A673 (cell line): ENCODE data around the gene FUT8. TPM values are rescaled to one million over a fixed set of nuclear protein-coding genes. Genes with fewer than 3 reads are reported as not detected.

ENCODE experiments used
- BruUV-seq: library from RNA; stranded (reverse); fragments of 400-500 nt; replicated peaks from 2 replicates; lab custom pipeline; 2021; lab: Mats Ljungman, UMichigan
- CTCF ChIA-PET: fragments of 300-600 bp; sonication (Branson Sonifier 250); formaldehyde crosslinking; loops from one replicate; lab custom pipeline; 2022; ENCODE audit warnings: antibody characterized with exemption; lab: Charles Lee
- POLR2A ChIA-PET: fragments of 300-600 bp; sonication (Branson Sonifier 250); formaldehyde crosslinking; loops from one replicate; lab custom pipeline; 2022; ENCODE audit warnings: antibody characterized with exemption; ENCODE audit not compliant: low non-redundant PET; lab: Charles Lee
- DNase-seq: peaks from one replicate; pipeline ENCODE4 v3.0.0-alpha.2; 2015; ENCODE audit warnings: low spot score
- H3K27ac ChIP-seq: fragments of 200-600 bp; sonication (generic); 2 replicates; pipeline ENCODE4 v1.5.1; 2016; ENCODE audit warnings: mixed run types, low read depth, mild to moderate bottlenecking, mixed read lengths, antibody characterized with exemption, low read length; ENCODE audit not compliant: poor library complexity, severe bottlenecking
- H3K27me3 ChIP-seq: fragments of 200-600 bp; sonication (generic); replicated peaks from 2 replicates; pipeline ENCODE4 v1.6.1; 2017; ENCODE audit warnings: mixed run types, low read depth, mild to moderate bottlenecking, mixed read lengths, antibody characterized with exemption, low read length; ENCODE audit not compliant: insufficient read depth, poor library complexity
- H3K36me3 ChIP-seq: fragments of 200-600 bp; sonication (generic); 2 replicates; pipeline ENCODE4 v1.6.1; 2016; ENCODE audit warnings: mixed run types, mild to moderate bottlenecking, mixed read lengths, antibody characterized with exemption, low read length; ENCODE audit not compliant: insufficient read depth, poor library complexity, severe bottlenecking
- H3K4me1 ChIP-seq: fragments of 200-600 bp; sonication (generic); 2 replicates; pipeline ENCODE4 v1.6.1; 2017; ENCODE audit warnings: mixed run types, mild to moderate bottlenecking, mixed read lengths, antibody characterized with exemption, low read length; ENCODE audit not compliant: insufficient read depth, poor library complexity, severe bottlenecking
- H3K4me3 ChIP-seq: fragments of 200-600 bp; sonication (generic); 2 replicates; pipeline ENCODE4 v1.5.1; 2016; ENCODE audit warnings: low read depth, mixed run types, mild to moderate bottlenecking, mixed read lengths, low read length; ENCODE audit not compliant: poor library complexity, severe bottlenecking
- H3K9me3 ChIP-seq: fragments of 200-600 bp; sonication (generic); 2 replicates; pipeline ENCODE4 v1.6.1; 2016; ENCODE audit warnings: mixed run types, low read depth, mild to moderate bottlenecking, mixed read lengths, antibody characterized with exemption, low read length; ENCODE audit not compliant: poor library complexity, severe bottlenecking
- EZH2 ChIP-seq: fragments of 200-600 bp; sonication (generic); IDR thresholded peaks from 2 replicates; pipeline ENCODE4 v1.6.1; 2017; ENCODE audit warnings: borderline replicate concordance, low read depth, mild to moderate bottlenecking, mixed read lengths, antibody characterized with exemption, low read length; ENCODE audit not compliant: poor library complexity, severe bottlenecking
- intact Hi-C: fragments of 100-400 bp; cut with micrococcal nuclease; formaldehyde crosslinking; loops from one replicate; pipeline ENCODE4 v1.10.0; 2022; ENCODE audit not compliant: unreplicated experiment
- total RNA-seq: library from RNA; stranded (reverse); gene quantifications from 2 replicates; pipeline ENCODE4 v1.2.3, GENCODE V29; 2021
- TF ChIP-seq, protein P1 (sequence below): fragments of 300-800, 200-600 bp; sonication (generic); conservative IDR thresholded peaks from 2 replicates; pipeline ENCODE4 v1.5.1; 2017; ENCODE audit warnings: low read depth, mild to moderate bottlenecking, antibody characterized with exemption, low read length, moderate library complexity, mixed read lengths

The FUT8 gene
- total RNA-seq, 1 experiment from 2014 or later: 11.0 TPM

DNA sequence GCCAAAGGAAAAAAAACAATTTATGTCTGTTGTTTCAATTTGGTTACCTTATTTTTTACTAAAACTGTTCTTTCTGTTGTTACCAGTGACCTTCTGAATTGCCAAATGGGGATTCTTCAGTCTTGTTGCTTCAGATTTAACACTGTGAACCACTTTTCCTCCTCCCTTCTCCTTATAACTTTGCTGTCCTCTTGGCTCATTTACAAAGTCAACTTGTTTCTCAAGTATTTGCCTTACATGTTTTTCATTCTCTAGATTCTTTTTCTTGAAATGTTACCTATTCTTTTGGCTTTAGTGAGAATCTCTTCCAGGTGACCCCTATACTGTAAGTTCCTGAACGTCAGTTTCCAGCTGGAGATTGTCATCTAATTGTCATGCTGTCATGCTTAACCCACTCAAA, 19.4 kb downstream of the FUT8 start:
- CTCF ChIA-PET: no interaction called here
- no peak for DNase-seq
- no peaks in the 10 kb centered on the region for H3K9me3 ChIP-seq
- no peaks in the 10 kb centered on the region for H3K4me1 ChIP-seq
- intact Hi-C loops: no loop called here
- H3K27ac ChIP-seq: no peak overlapping the region
- TF ChIP-seq, protein P1, sequence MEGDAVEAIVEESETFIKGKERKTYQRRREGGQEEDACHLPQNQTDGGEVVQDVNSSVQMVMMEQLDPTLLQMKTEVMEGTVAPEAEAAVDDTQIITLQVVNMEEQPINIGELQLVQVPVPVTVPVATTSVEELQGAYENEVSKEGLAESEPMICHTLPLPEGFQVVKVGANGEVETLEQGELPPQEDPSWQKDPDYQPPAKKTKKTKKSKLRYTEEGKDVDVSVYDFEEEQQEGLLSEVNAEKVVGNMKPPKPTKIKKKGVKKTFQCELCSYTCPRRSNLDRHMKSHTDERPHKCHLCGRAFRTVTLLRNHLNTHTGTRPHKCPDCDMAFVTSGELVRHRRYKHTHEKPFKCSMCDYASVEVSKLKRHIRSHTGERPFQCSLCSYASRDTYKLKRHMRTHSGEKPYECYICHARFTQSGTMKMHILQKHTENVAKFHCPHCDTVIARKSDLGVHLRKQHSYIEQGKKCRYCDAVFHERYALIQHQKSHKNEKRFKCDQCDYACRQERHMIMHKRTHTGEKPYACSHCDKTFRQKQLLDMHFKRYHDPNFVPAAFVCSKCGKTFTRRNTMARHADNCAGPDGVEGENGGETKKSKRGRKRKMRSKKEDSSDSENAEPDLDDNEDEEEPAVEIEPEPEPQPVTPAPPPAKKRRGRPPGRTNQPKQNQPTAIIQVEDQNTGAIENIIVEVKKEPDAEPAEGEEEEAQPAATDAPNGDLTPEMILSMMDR: no peak
- no peak for TF ChIP-seq EZH2
- no peaks in the 10 kb centered on the region for H3K36me3 ChIP-seq
- no peak overlapping the region for H3K4me3 ChIP-seq
- no TSS peak for BruUV-seq
- POLR2A ChIA-PET: no interaction called here
- no peaks in the 10 kb centered on the region for H3K27me3 ChIP-seq

DNA sequence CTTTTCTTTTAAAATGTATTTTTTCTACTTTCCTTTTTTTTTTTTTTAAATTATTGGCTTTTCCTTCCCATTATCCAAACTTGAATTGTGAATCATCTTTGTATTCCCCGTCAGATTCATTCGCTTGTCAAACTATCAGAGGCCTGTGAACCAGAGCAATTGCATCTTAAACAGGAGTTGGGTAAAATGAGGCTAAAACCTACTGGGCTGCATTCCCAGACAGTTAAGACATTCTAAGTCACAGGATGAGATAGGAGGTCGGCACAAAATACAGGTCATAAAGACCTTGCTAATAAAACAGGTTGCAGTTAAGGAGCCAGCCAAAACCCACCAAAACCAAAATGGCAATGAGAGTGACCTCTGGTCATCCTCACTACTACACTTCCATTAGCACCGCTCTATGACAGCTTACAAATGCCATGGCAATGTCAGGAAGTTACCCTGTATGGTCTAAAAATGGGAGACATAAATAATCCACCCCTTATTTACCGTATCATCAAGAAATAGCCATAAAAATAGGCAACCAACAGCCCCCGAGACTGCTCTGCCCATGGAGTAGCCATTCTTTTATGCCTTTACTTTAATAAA, 19.9 kb downstream of the FUT8 start:
- BruUV-seq: no TSS peak
- POLR2A ChIA-PET: no interaction called here
- H3K27me3 ChIP-seq: no peaks in the 10 kb centered on the region
- intact Hi-C loops: no loop called here
- H3K4me3 ChIP-seq: no peak overlapping the region
- TF ChIP-seq EZH2: no peak
- TF ChIP-seq, protein P1: no peak
- no peak overlapping the region for H3K27ac ChIP-seq
- H3K4me1 ChIP-seq: no peaks in the 10 kb centered on the region
- no peaks in the 10 kb centered on the region for H3K36me3 ChIP-seq
- no peaks in the 10 kb centered on the region for H3K9me3 ChIP-seq
- CTCF ChIA-PET: no interaction called here
- no peak for DNase-seq

DNA sequence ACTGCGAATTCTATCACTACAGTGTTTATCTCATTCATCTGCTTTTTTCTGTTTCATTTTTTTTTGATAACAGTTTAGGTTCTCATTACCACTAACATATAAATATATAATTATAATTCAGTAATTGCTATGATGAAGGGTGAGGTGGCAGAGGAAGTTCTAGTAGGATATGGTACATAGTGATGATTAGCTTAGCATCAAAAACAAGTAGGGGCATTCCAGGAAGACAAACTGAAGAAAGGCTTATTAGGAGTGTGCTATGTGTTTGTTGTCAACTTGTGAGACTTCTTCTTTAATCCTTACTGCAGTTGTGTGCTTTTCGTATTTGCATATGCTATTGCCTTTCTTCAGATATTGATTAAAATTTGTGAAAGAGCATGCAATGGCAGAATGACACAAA, 20.6 kb downstream of the FUT8 start:
- no peak for DNase-seq
- TF ChIP-seq, protein P1: no peak
- TF ChIP-seq EZH2: no peak
- Histone ChIP-seq H3K9me3 (no peaks in the 10 kb centered on the region), H3K27me3 (no peaks in the 10 kb centered on the region), H3K36me3 (no peaks in the 10 kb centered on the region), H3K4me3 (no peak overlapping the region), H3K4me1 (no peaks in the 10 kb centered on the region), H3K27ac (no peak overlapping the region)
- ChIA-PET CTCF (no interaction called here), POLR2A (no interaction called here)
- intact Hi-C loops: no loop called here
- BruUV-seq: no TSS peak
